NB4 (cell line): Measurements from ENCODE around the gene ZNF319.

Experiments used
- POLR2A ChIP-seq: IDR thresholded peaks from 2 replicates; pipeline ENCODE4 v1.6.1; 2011; ENCODE audit warnings: mild to moderate bottlenecking; ENCODE audit not compliant: insufficient read length; ENCODE audit errors: extremely low read depth
- TF ChIP-seq, protein P1 (sequence below): IDR thresholded peaks from one replicate; pipeline ENCODE4 v1.5.1; 2012; ENCODE audit warnings: low read depth, low read length

DNA sequence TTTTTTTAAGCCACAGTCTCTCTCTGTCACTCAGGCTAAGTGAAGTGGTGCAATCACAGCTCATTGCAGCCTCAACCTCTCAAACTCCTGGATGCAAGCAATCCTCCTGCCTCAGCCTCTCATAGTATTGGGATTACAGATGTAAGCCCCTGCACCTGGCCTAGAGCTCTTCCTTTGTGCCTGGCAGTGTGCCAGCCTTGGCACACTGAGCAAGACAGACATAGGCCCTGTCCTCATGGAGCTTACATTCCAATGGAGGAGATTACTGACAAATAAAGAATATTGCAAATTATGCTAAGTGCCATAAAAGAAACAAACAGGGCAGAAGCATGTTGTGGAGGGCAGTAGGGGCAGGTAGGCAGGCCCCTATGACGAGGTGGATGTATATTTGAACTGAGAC is 28.6 kb downstream of the ZNF319 start:
- TF ChIP-seq, protein P1, sequence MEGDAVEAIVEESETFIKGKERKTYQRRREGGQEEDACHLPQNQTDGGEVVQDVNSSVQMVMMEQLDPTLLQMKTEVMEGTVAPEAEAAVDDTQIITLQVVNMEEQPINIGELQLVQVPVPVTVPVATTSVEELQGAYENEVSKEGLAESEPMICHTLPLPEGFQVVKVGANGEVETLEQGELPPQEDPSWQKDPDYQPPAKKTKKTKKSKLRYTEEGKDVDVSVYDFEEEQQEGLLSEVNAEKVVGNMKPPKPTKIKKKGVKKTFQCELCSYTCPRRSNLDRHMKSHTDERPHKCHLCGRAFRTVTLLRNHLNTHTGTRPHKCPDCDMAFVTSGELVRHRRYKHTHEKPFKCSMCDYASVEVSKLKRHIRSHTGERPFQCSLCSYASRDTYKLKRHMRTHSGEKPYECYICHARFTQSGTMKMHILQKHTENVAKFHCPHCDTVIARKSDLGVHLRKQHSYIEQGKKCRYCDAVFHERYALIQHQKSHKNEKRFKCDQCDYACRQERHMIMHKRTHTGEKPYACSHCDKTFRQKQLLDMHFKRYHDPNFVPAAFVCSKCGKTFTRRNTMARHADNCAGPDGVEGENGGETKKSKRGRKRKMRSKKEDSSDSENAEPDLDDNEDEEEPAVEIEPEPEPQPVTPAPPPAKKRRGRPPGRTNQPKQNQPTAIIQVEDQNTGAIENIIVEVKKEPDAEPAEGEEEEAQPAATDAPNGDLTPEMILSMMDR = no peak
- TF ChIP-seq POLR2A = no peak
